ENCODE measurements around the gene GRIN3B. TPM values are rescaled to one million over a fixed set of nuclear protein-coding genes. Genes with fewer than 3 reads are reported as not detected.

Gene GRIN3B
- under 1 TPM in 1 of 2 experiments, not detected in 1; 0.07 TPM for total RNA-seq

- Mint-ChIP-seq H3K36me3 (ENCODE audit: low read depth) (no peaks in the 10 kb centered on the region), H3K4me3 (no peak within 1 kb of the TSS), H3K27ac (no peak within 1 kb of the TSS), H3K27me3 (peaks cover 25% of the 10 kb centered on the region), H3K9me3 (no peaks in the 10 kb centered on the region), H3K4me1 (ENCODE audit: low read depth) (peaks cover 9% of the 10 kb centered on the region)
- DNase-seq (peak; percentile 79), ATAC-seq (peak; percentile 53)
- ChIA-PET POLR2A (no interaction called here), CTCF (no interaction called here)
- intact Hi-C loops (cut with micrococcal nuclease): no loop called here
- peak; percentile 55 for TF ChIP-seq CTCF (IDR thresholded peaks at IDR 0.05)
Measured at GRCh38 chr19:1000095-1000494, at the start of gene GRIN3B. Gene GRIN3B, plus strand, starts transcription at chr19:1000419. Its CDS starts 19 bp downstream, at chr19:1000438.

GRCh38 chr19:952049-952679 lies 48.1 kb upstream of the GRIN3B start:
- no peaks in the 10 kb centered on the region for H3K9me3 Mint-ChIP-seq
- H3K27ac Mint-ChIP-seq: no peak overlapping the region
- CTCF ChIA-PET: no interaction called here
- peaks cover 7% of the 10 kb centered on the region for H3K4me1 Mint-ChIP-seq (ENCODE audit: low read depth)
- TF ChIP-seq CTCF (IDR thresholded peaks at IDR 0.05): no peak
- DNase-seq: no peak
- no peak for ATAC-seq
- no peak overlapping the region for H3K4me3 Mint-ChIP-seq
- POLR2A ChIA-PET: interaction anchor here (1.0 kb wide), 1 partner anchor 14 kb away, joined by 3 read pairs; no protein-coding TSS in a partner anchor
- H3K27me3 Mint-ChIP-seq: no peaks in the 10 kb centered on the region
- intact Hi-C loops (cut with micrococcal nuclease): no loop called here
- no peaks in the 10 kb centered on the region for H3K36me3 Mint-ChIP-seq (ENCODE audit: low read depth)

- Mint-ChIP-seq H3K27ac (no peak overlapping the region), H3K4me1 (ENCODE audit: low read depth) (peaks cover 7% of the 10 kb centered on the region), H3K4me3 (no peak overlapping the region), H3K9me3 (no peaks in the 10 kb centered on the region), H3K27me3 (no peaks in the 10 kb centered on the region), H3K36me3 (ENCODE audit: low read depth) (no peaks in the 10 kb centered on the region)
- ChIA-PET POLR2A (interaction anchor here (1.0 kb wide), 1 partner anchor 15 kb away, joined by 3 read pairs; no protein-coding TSS in a partner anchor), CTCF (no interaction called here)
- intact Hi-C loops (cut with micrococcal nuclease): no loop called here
- ATAC-seq (no peak), DNase-seq (no peak)
- TF ChIP-seq CTCF (IDR thresholded peaks at IDR 0.05): no peak
Measured at GRCh38 chr19:952680-953444, 47.4 kb upstream of the GRIN3B start.

GRCh38 chr19:953445-954271 lies 46.6 kb upstream of the GRIN3B start:
- CTCF ChIA-PET: no interaction called here
- H3K4me1 Mint-ChIP-seq (ENCODE audit: low read depth): peaks cover 9% of the 10 kb centered on the region
- intact Hi-C loops (cut with micrococcal nuclease): no loop called here
- no peak for DNase-seq
- no peaks in the 10 kb centered on the region for H3K27me3 Mint-ChIP-seq
- H3K9me3 Mint-ChIP-seq: no peaks in the 10 kb centered on the region
- no peaks in the 10 kb centered on the region for H3K36me3 Mint-ChIP-seq (ENCODE audit: low read depth)
- no peak for ATAC-seq
- no peak overlapping the region for H3K27ac Mint-ChIP-seq
- H3K4me3 Mint-ChIP-seq: no peak overlapping the region
- no peak for TF ChIP-seq CTCF (IDR thresholded peaks at IDR 0.05)
- POLR2A ChIA-PET: no interaction called here

All from activated CD8-positive, alpha-beta T cell treated with anti-CD3 and anti-CD28 coated beads for 36 hours (primary cell).